Measurements from ENCODE around the gene PRKCE.

DNA sequence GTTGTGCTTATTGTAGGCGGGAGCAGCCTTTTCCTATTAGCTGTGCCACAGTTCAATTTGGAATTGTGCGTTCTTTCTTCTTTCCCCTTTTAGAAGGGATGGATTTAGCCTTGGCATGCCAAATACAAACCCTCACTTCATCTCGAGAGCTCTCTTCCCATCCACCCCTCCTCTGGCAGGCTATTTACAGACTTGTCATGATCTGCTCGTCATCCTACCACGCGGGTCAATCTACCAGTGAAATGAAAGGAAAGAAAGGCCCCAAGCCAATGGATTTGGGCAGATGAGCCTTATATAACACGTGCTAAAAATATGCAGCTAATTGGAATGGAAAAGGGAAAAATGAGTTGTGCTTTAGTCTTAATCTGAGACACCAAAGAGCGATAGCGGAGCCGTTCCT lies 277.5 kb downstream of the PRKCE start:
- TF ChIP-seq POLR2A (IDR thresholded peaks at IDR 0.05; ENCODE audit: low read depth, low read length) (no peak), EZH2 (IDR thresholded peaks at IDR 0.05; ENCODE audit: borderline replicate concordance, low read depth, low read length, severe bottlenecking) (no peak), POLR2AphosphoS5 (IDR thresholded peaks at IDR 0.05; ENCODE audit: insufficient read depth, low read depth, low read length) (no peak)
- TF ChIP-seq, protein P1, sequence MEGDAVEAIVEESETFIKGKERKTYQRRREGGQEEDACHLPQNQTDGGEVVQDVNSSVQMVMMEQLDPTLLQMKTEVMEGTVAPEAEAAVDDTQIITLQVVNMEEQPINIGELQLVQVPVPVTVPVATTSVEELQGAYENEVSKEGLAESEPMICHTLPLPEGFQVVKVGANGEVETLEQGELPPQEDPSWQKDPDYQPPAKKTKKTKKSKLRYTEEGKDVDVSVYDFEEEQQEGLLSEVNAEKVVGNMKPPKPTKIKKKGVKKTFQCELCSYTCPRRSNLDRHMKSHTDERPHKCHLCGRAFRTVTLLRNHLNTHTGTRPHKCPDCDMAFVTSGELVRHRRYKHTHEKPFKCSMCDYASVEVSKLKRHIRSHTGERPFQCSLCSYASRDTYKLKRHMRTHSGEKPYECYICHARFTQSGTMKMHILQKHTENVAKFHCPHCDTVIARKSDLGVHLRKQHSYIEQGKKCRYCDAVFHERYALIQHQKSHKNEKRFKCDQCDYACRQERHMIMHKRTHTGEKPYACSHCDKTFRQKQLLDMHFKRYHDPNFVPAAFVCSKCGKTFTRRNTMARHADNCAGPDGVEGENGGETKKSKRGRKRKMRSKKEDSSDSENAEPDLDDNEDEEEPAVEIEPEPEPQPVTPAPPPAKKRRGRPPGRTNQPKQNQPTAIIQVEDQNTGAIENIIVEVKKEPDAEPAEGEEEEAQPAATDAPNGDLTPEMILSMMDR (IDR thresholded peaks at IDR 0.05; ENCODE audit: extremely low read depth in 1 of 2, insufficient read depth in 1 of 2, low read depth in 1 of 2, low read length in 2 of 2), result no peak
- TF ChIP-seq, protein P2, sequence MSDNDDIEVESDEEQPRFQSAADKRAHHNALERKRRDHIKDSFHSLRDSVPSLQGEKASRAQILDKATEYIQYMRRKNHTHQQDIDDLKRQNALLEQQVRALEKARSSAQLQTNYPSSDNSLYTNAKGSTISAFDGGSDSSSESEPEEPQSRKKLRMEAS (IDR thresholded peaks at IDR 0.05; ENCODE audit: insufficient read depth, insufficient read length), result no peak
